Activated CD4-positive, alpha-beta memory T cell treated with anti-CD3 and anti-CD28 coated beads for 36 hours (primary cell): ENCODE data around the gene PDE4D. TPM values are rescaled to one million over a fixed set of nuclear protein-coding genes. Genes with fewer than 3 reads are reported as not detected.

Experiments used
- CTCF ChIA-PET: fragments of 350-600 bp; sonication (Branson Sonifier 250); formaldehyde crosslinking; loops from one replicate; lab custom pipeline; 2021; ENCODE audit warnings: antibody characterized with exemption, inconsistent platforms; lab: Charles Lee
- POLR2A ChIA-PET: fragments of 350-600 bp; sonication (Branson Sonifier 250); formaldehyde crosslinking; loops from one replicate; lab custom pipeline; 2021; ENCODE audit warnings: antibody characterized with exemption; lab: Charles Lee
- DNase-seq: peaks from one replicate; pipeline ENCODE4 v3.0.0-alpha.2; 2020
- H3K27ac Mint-ChIP-seq: one replicate; pipeline ENCODE4 v1.8.0; 2021; ENCODE audit warnings: mixed read lengths
- H3K27me3 Mint-ChIP-seq: one replicate; pipeline ENCODE4 v1.8.0; 2021; ENCODE audit warnings: mixed read lengths
- H3K36me3 Mint-ChIP-seq: one replicate; pipeline ENCODE4 v1.8.0; 2021; ENCODE audit warnings: mixed read lengths
- H3K4me1 Mint-ChIP-seq: one replicate; pipeline ENCODE4 v1.8.0; 2021; ENCODE audit warnings: low read depth, mixed read lengths
- H3K4me3 Mint-ChIP-seq: one replicate; pipeline ENCODE4 v1.8.0; 2021; ENCODE audit warnings: mild to moderate bottlenecking, mixed read lengths
- H3K9me3 Mint-ChIP-seq: one replicate; pipeline ENCODE4 v1.8.0; 2021; ENCODE audit warnings: mixed read lengths
- intact Hi-C: fragments of 100-400 bp; cut with micrococcal nuclease; formaldehyde crosslinking; loops from one replicate; pipeline ENCODE4 v1.15.1; 2023
- total RNA-seq, 2 experiments: library from RNA; stranded (reverse); gene quantifications; one replicate each; pipeline ENCODE4 v1.2.3, GENCODE V29; 2021

Gene PDE4D
- total RNA-seq, 2 experiments from 2014 or later, result 49.3 to 50.8 TPM

GRCh38 chr5:59655693-59656309, 237.7 kb downstream of the PDE4D start:
- intact Hi-C loops, result no loop called here
- Mint-ChIP-seq H3K27me3 (peaks cover 4% of the 10 kb centered on the region), H3K36me3 (no peaks in the 10 kb centered on the region), H3K4me1 (no peaks in the 10 kb centered on the region), H3K4me3 (no peak overlapping the region), H3K27ac (no peak overlapping the region), H3K9me3 (no peaks in the 10 kb centered on the region)
- POLR2A ChIA-PET, result no interaction called here
- no peak for DNase-seq
- CTCF ChIA-PET, result no interaction called here

DNA sequence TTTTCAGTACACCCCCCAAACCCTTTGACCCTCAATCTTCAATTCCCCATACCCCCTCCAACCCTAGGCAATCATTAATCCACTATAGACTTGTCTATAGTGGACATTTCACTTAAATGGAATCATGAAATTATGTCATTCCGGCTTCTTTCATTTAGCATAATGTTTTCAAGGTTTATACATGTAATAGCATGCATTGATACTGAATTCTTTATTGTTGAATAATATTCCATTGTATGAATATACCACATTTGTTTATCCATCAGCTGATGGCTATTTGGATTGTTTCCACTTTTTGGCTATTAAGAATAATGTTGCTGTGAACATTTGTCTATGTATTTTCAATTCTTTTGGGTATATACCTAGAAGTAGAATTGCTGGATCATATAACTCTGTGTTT, 238.8 kb downstream of the PDE4D start:
- Mint-ChIP-seq H3K36me3 (no peaks in the 10 kb centered on the region), H3K27ac (no peak overlapping the region), H3K9me3 (no peaks in the 10 kb centered on the region), H3K27me3 (peaks cover 4% of the 10 kb centered on the region), H3K4me1 (no peaks in the 10 kb centered on the region), H3K4me3 (no peak overlapping the region)
- intact Hi-C loops, result no loop called here
- ChIA-PET POLR2A (no interaction called here), CTCF (no interaction called here)
- no peak for DNase-seq

DNA sequence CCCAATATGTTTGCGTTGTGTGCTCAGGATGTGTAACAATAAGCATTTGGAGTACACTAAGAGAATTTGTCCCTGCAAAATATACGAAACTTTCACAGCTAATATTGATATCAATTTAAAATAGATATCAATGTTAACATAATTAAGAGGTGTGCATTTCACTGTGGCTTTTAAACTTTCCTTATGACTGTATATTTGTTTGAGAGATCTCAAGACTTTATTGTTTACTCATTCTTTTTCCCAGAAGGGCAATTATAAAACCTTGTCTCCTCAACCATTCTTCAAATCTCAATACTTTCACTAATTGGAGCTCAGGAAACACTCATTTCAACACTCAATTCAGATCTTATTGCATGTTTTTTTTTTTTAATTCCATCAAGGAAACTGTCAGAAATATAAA, 241.1 kb downstream of the PDE4D start:
- intact Hi-C loops, result no loop called here
- no peaks in the 10 kb centered on the region for H3K36me3 Mint-ChIP-seq
- peaks cover 4% of the 10 kb centered on the region for H3K27me3 Mint-ChIP-seq
- no peaks in the 10 kb centered on the region for H3K9me3 Mint-ChIP-seq
- H3K4me3 Mint-ChIP-seq, result no peak overlapping the region
- ChIA-PET CTCF (no interaction called here), POLR2A (no interaction called here)
- H3K27ac Mint-ChIP-seq, result no peak overlapping the region
- DNase-seq, result no peak
- no peaks in the 10 kb centered on the region for H3K4me1 Mint-ChIP-seq

- H3K27ac Mint-ChIP-seq, result no peak overlapping the region
- no peaks in the 10 kb centered on the region for H3K27me3 Mint-ChIP-seq
- ChIA-PET CTCF (no interaction called here), POLR2A (no interaction called here)
- intact Hi-C loops, result no loop called here
- H3K4me3 Mint-ChIP-seq, result no peak overlapping the region
- H3K4me1 Mint-ChIP-seq, result peaks cover 5% of the 10 kb centered on the region
- H3K9me3 Mint-ChIP-seq, result no peaks in the 10 kb centered on the region
- DNase-seq, result no peak
- H3K36me3 Mint-ChIP-seq, result no peaks in the 10 kb centered on the region
Measured at GRCh38 chr5:59648949-59649921, 244.3 kb downstream of the PDE4D start.

GRCh38 chr5:59648038-59648831, 245.3 kb downstream of the PDE4D start:
- H3K4me1 Mint-ChIP-seq, result peaks cover 5% of the 10 kb centered on the region
- H3K4me3 Mint-ChIP-seq, result no peak overlapping the region
- intact Hi-C loops, result no loop called here
- no peaks in the 10 kb centered on the region for H3K9me3 Mint-ChIP-seq
- CTCF ChIA-PET, result no interaction called here
- no peak overlapping the region for H3K27ac Mint-ChIP-seq
- H3K27me3 Mint-ChIP-seq, result no peaks in the 10 kb centered on the region
- DNase-seq, result no peak
- POLR2A ChIA-PET, result no interaction called here
- no peaks in the 10 kb centered on the region for H3K36me3 Mint-ChIP-seq

DNA sequence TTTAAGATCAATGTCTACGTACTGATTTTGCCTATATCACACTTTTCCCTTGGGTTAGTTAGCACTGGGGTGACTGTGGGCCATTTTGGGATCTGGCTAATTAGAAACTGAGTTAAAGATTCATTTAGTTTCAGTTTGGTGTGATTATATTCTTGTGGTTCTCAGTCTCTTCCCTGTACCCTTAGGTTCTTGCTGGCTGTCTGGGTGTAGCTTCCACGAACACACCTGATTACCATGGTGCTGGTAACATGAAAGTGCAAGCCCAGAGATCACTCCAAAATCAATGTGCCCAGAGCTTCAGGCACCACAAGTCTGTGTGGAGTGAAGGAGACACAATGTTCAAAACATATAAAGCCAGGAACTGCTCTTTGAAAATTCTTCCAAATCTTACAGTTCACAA, 248.1 kb downstream of the PDE4D start:
- intact Hi-C loops, result no loop called here
- no peaks in the 10 kb centered on the region for H3K9me3 Mint-ChIP-seq
- H3K4me3 Mint-ChIP-seq, result no peak overlapping the region
- no peaks in the 10 kb centered on the region for H3K36me3 Mint-ChIP-seq
- ChIA-PET CTCF (no interaction called here), POLR2A (no interaction called here)
- H3K27me3 Mint-ChIP-seq, result peaks cover 2% of the 10 kb centered on the region
- DNase-seq, result no peak
- no peak overlapping the region for H3K27ac Mint-ChIP-seq
- peaks cover 5% of the 10 kb centered on the region for H3K4me1 Mint-ChIP-seq

DNA sequence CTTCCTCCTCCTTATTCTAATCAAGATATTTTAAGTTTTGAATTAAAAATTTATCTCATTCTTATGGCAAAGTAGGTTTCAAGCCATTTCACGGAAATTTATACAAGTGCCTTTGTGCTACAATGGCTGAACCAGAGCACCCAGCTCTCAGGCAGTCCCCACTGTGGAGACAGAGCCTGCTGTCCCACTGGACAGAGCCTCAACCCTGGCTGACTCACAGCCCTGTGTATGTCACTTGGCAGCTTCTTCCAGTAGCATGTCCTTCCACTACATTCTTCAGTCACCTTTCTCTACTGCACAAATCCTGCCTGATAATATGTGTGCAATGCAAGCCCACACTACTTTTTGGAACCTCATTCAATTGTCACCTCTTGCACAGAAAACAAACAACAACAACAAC, 253.1 kb downstream of the PDE4D start:
- no peak for DNase-seq
- Mint-ChIP-seq H3K36me3 (no peaks in the 10 kb centered on the region), H3K27me3 (peaks cover 5% of the 10 kb centered on the region), H3K9me3 (no peaks in the 10 kb centered on the region), H3K4me3 (no peak overlapping the region), H3K27ac (no peak overlapping the region), H3K4me1 (peaks cover 3% of the 10 kb centered on the region)
- ChIA-PET POLR2A (no interaction called here), CTCF (no interaction called here)
- intact Hi-C loops, result no loop called here

DNA sequence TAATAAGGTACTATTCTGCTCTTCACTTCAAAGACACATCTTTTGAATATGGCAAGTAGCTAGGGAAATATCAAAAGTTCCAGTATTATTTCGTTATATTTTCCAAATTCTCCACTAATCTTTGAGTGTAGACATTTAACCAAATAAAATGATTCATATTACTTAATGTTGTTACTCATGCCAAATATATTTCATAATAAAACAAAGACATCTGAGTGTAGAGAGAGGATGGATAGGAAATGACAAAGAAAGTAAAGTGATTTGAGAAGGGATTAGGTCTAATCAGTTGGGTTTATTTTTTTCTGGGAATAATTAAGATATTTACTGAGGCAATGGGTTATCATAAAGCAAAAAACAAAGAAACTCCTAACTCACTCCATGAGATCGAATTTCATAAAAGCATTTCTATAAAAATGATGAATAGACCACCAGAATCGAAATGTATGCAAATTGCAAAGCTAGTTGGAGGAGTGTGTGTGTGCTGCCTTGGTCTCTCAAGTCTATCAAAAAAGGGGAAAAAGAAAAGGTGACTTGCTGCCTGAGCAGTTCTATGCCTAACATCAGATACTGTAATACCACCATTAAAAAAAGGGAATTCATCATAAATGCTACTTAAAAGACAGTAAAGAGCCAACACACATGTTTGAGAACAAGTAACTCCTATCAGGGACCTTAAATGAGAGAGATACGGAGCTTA, 255.5 kb downstream of the PDE4D start:
- POLR2A ChIA-PET, result no interaction called here
- intact Hi-C loops, result no loop called here
- H3K27ac Mint-ChIP-seq, result no peak overlapping the region
- DNase-seq, result no peak
- H3K36me3 Mint-ChIP-seq, result no peaks in the 10 kb centered on the region
- CTCF ChIA-PET, result no interaction called here
- no peaks in the 10 kb centered on the region for H3K4me1 Mint-ChIP-seq
- H3K9me3 Mint-ChIP-seq, result peaks cover 9% of the 10 kb centered on the region
- peaks cover 5% of the 10 kb centered on the region for H3K27me3 Mint-ChIP-seq
- no peak overlapping the region for H3K4me3 Mint-ChIP-seq

GRCh38 chr5:59629561-59629960, 264.0 kb downstream of the PDE4D start:
- no peaks in the 10 kb centered on the region for H3K27me3 Mint-ChIP-seq
- H3K36me3 Mint-ChIP-seq, result no peaks in the 10 kb centered on the region
- no peak for DNase-seq
- H3K27ac Mint-ChIP-seq, result no peak overlapping the region
- no peaks in the 10 kb centered on the region for H3K4me1 Mint-ChIP-seq
- POLR2A ChIA-PET, result no interaction called here
- H3K9me3 Mint-ChIP-seq, result peaks cover 10% of the 10 kb centered on the region
- H3K4me3 Mint-ChIP-seq, result no peak overlapping the region
- CTCF ChIA-PET, result no interaction called here
- intact Hi-C loops, result no loop called here

DNA sequence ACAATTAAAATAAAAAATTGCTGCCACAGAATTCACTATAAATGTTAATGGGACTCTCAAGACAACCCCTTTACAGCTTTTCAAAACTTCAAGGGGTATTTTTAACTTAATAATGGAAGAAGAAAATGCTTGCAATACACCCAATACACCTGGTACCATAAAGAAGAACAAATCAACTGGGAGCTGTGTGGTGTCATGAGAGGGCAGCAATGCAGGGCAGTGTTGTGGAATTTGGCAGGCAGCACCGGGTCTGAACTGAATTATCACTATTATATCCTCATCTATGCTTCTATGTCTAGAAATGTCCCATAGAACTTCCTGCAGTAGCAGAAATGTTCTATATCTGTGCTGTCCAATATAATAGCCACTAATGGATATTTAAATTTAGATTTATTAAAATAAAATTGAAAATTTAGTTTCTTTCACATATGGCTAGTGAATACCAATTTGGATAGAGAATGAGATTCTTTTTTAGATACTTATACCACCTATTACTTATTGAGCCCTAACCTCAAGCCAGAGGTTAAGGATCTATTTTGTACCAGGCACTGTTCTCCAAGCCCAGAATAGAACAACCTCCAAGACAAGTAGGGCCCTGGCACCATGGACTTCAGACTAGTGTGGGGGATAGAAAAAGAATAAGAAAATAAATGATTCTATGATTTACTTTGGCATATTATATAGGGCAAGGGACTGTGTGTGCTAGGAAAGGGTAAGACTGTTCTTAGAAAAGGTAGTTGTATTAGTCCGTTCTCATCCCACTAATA, 265.3 kb downstream of the PDE4D start:
- POLR2A ChIA-PET, result no interaction called here
- CTCF ChIA-PET, result no interaction called here
- no peaks in the 10 kb centered on the region for H3K4me1 Mint-ChIP-seq
- no peak overlapping the region for H3K4me3 Mint-ChIP-seq
- H3K27ac Mint-ChIP-seq, result no peak overlapping the region
- peaks cover 4% of the 10 kb centered on the region for H3K9me3 Mint-ChIP-seq
- H3K27me3 Mint-ChIP-seq, result no peaks in the 10 kb centered on the region
- no peak for DNase-seq
- no peaks in the 10 kb centered on the region for H3K36me3 Mint-ChIP-seq
- intact Hi-C loops, result no loop called here

- no peak overlapping the region for H3K27ac Mint-ChIP-seq
- CTCF ChIA-PET, result no interaction called here
- peaks cover 4% of the 10 kb centered on the region for H3K9me3 Mint-ChIP-seq
Measured at GRCh38 chr5:59624898-59625297, 268.6 kb downstream of the PDE4D start.

More at GRCh38 chr5:59624898-59625297, 268.6 kb downstream of the PDE4D start:
- H3K4me3 Mint-ChIP-seq, result no peak overlapping the region
- no peak for DNase-seq
- H3K27me3 Mint-ChIP-seq, result no peaks in the 10 kb centered on the region
- H3K36me3 Mint-ChIP-seq, result no peaks in the 10 kb centered on the region
- intact Hi-C loops, result no loop called here
- POLR2A ChIA-PET, result no interaction called here
- no peaks in the 10 kb centered on the region for H3K4me1 Mint-ChIP-seq
